Peyer's patch (tissue), 4 donors: ENCODE measurements around the gene TMEM132C. TPM values are rescaled to one million over a fixed set of nuclear protein-coding genes. Genes with fewer than 3 reads are reported as not detected.

ENCODE experiments used
- DNase-seq, 3 donors: peaks; one replicate each; pipeline ENCODE4 v3.0.0-alpha.2; 2017 to 2019
- H3K27ac ChIP-seq, 4 donors: fragments of 200-600 bp; sonication (generic); one replicate each; pipeline ENCODE4 v1.5.1; 2016 to 2019
- H3K27me3 ChIP-seq, 2 donors: fragments of 200-600 bp; sonication (generic); one replicate each; pipeline ENCODE4 v1.5.1; 2019
- H3K36me3 ChIP-seq, 3 donors: fragments of 200-600 bp; sonication (generic); one replicate each; pipeline ENCODE4 v1.5.1; 2016 to 2019
- H3K4me1 ChIP-seq, 4 donors: fragments of 200-600 bp; sonication (generic); one replicate each; pipeline ENCODE4 v1.5.1; 2016 to 2019
- H3K4me3 ChIP-seq, 4 donors: fragments of 200-600 bp; sonication (generic); 1 replicate in 3 of 4; 2 replicates in 1 of 4; pipeline ENCODE4 v1.5.1; 2016 to 2019; ENCODE audit warnings: mild to moderate bottlenecking in 1 of 4
- H3K9me3 ChIP-seq, 4 donors: fragments of 200-600 bp; sonication (generic); one replicate each; pipeline ENCODE4 v1.5.1; 2016 to 2019; ENCODE audit warnings: mild to moderate bottlenecking in 1 of 4
- CTCF ChIP-seq, 6 experiments: fragments of 450-650 bp in 4 of 6; fragments of 200-600 bp in 2 of 6; sonication (generic) in 1 of 6; IDR thresholded peaks; one replicate each; pipeline ENCODE4 v1.5.1; 2017 to 2019; ENCODE audit warnings: antibody characterized with exemption in 6 of 6, mild to moderate bottlenecking in 3 of 6, moderate library complexity in 1 of 6
- POLR2A ChIP-seq, 2 donors: fragments of 450-650 bp; IDR thresholded peaks; one replicate each; pipeline ENCODE4 v1.5.1; 2017; ENCODE audit warnings: antibody characterized with exemption in 2 of 2, mild to moderate bottlenecking in 2 of 2, moderate library complexity in 2 of 2
- total RNA-seq, 4 donors: library from RNA; depleted of rRNA; stranded (reverse); fragments of >200 nt; gene quantifications; one replicate each; pipeline ENCODE4 v1.1.0, GENCODE V29; 2016

TMEM132C gene
- total RNA-seq, 4 donors from 2014 or later, result 0.88 to 5.0 (median 2.0) TPM

GRCh38 chr12:128425666-128426331, 158.8 kb downstream of the TMEM132C start:
- H3K27ac ChIP-seq, result no peak overlapping the region
- H3K4me3 ChIP-seq, result no peak overlapping the region
- no peaks in the 10 kb centered on the region for H3K4me1 ChIP-seq
- TF ChIP-seq POLR2A (IDR thresholded peaks at IDR 0.05) (no peak), CTCF (IDR thresholded peaks at IDR 0.05) (no peak)
- H3K36me3 ChIP-seq, result no peaks in the 10 kb centered on the region
- no peak for DNase-seq
- H3K9me3 ChIP-seq, result no peaks in the 10 kb centered on the region
- no peaks in the 10 kb centered on the region for H3K27me3 ChIP-seq

GRCh38 chr12:128426511-128426910, 159.5 kb downstream of the TMEM132C start:
- no peak for DNase-seq
- no peak for TF ChIP-seq CTCF (IDR thresholded peaks at IDR 0.05)
- TF ChIP-seq POLR2A (IDR thresholded peaks at IDR 0.05), result no peak
- H3K27ac ChIP-seq, result no peak overlapping the region
- H3K27me3 ChIP-seq, result no peaks in the 10 kb centered on the region
- H3K9me3 ChIP-seq, result no peaks in the 10 kb centered on the region
- H3K36me3 ChIP-seq, result no peaks in the 10 kb centered on the region
- no peaks in the 10 kb centered on the region for H3K4me1 ChIP-seq
- H3K4me3 ChIP-seq, result no peak overlapping the region

- Histone ChIP-seq H3K4me1 (no peaks in the 10 kb centered on the region), H3K9me3 (no peaks in the 10 kb centered on the region), H3K27me3 (no peaks in the 10 kb centered on the region), H3K36me3 (no peaks in the 10 kb centered on the region), H3K27ac (no peak overlapping the region), H3K4me3 (no peak overlapping the region)
- DNase-seq, result no peak
- TF ChIP-seq CTCF (IDR thresholded peaks at IDR 0.05) (no peak), POLR2A (IDR thresholded peaks at IDR 0.05) (no peak)
Observed at GRCh38 chr12:128439796-128440195, 172.8 kb downstream of the TMEM132C start.

- no peak for DNase-seq
- H3K4me3 ChIP-seq, result no peak overlapping the region
- no peaks in the 10 kb centered on the region for H3K36me3 ChIP-seq
- no peaks in the 10 kb centered on the region for H3K4me1 ChIP-seq
- no peaks in the 10 kb centered on the region for H3K9me3 ChIP-seq
- TF ChIP-seq CTCF (IDR thresholded peaks at IDR 0.05), result no peak
- no peak for TF ChIP-seq POLR2A (IDR thresholded peaks at IDR 0.05)
- H3K27ac ChIP-seq, result no peak overlapping the region
- H3K27me3 ChIP-seq, result no peaks in the 10 kb centered on the region
Observed at GRCh38 chr12:128442096-128442495, 175.1 kb downstream of the TMEM132C start.

- H3K36me3 ChIP-seq, result no peaks in the 10 kb centered on the region
- H3K9me3 ChIP-seq, result no peaks in the 10 kb centered on the region
- no peak for TF ChIP-seq CTCF (IDR thresholded peaks at IDR 0.05)
- no peak for TF ChIP-seq POLR2A (IDR thresholded peaks at IDR 0.05)
- no peak overlapping the region for H3K4me3 ChIP-seq
- no peak overlapping the region for H3K27ac ChIP-seq
- H3K4me1 ChIP-seq, result no peaks in the 10 kb centered on the region
- H3K27me3 ChIP-seq, result no peaks in the 10 kb centered on the region
- DNase-seq, result no peak
Observed at GRCh38 chr12:128444598-128444997, 177.6 kb downstream of the TMEM132C start.
